SK-N-SH treated with all-trans-retinoic acid at 6 μM for 48 hours (cell line): Measurements from ENCODE around the gene NFKBIZ.

Experiments
- GLIS3 ChIP-seq: fragments of 250-450 bp; sonication (Bioruptor Pico); IDR thresholded peaks from 2 replicates; pipeline ENCODE4 v1.5.0; 2020; ENCODE audit warnings: mild to moderate bottlenecking, moderate library complexity
- ZC3H10 ChIP-seq: fragments of 250-450 bp; sonication (Bioruptor Pico); IDR thresholded peaks from 2 replicates; pipeline ENCODE4 v1.5.1; 2021; ENCODE audit warnings: mild to moderate bottlenecking, moderate library complexity
- ZFP3 ChIP-seq: fragments of 250-450 bp; sonication (Bioruptor Pico); IDR thresholded peaks from 2 replicates; pipeline ENCODE4 v1.5.0; 2020; ENCODE audit warnings: mild to moderate bottlenecking, moderate library complexity

- TF ChIP-seq ZFP3, result no peak
- TF ChIP-seq GLIS3 (CRISPR knock-in tag), result no peak
- TF ChIP-seq ZC3H10 (CRISPR knock-in tag), result no peak
Measured at GRCh38 chr3:101879623-101880284, 30.4 kb downstream of the NFKBIZ start.
